Tibial artery (tissue), 4 donors: ENCODE results near the gene CDIPT.
"Not testable (repeated sequence)": the region's sequence is repeated elsewhere in the genome, so short reads cannot be mapped to it uniquely, and the experiment has no call there.

ENCODE experiments used
- DNase-seq, 2 donors: peaks; one replicate each; pipeline ENCODE4 v3.0.0-alpha.2; 2019
- H3K27ac ChIP-seq, 2 donors: fragments of 200-600 bp; sonication (generic) in 1 of 2; 1 replicate in 1 of 2; 2 replicates in 1 of 2; pipeline ENCODE4 v1.5.1; 2018 to 2019; ENCODE audit warnings: mild to moderate bottlenecking in 1 of 2
- H3K27me3 ChIP-seq, 2 donors: fragments of 200-600 bp; sonication (generic) in 1 of 2; one replicate each; pipeline versions ENCODE4 v1.5.1 to v1.6.0; 2016 to 2019
- H3K36me3 ChIP-seq, 3 donors: fragments of 200-600 bp; sonication (generic) in 2 of 3; one replicate each; pipeline ENCODE4 v1.5.1; 2016 to 2019; ENCODE audit warnings: mild to moderate bottlenecking in 2 of 3
- H3K4me1 ChIP-seq, 4 donors: fragments of 200-600 bp; sonication (generic) in 2 of 4; 1 replicate in 3 of 4; 2 replicates in 1 of 4; pipeline ENCODE4 v1.5.1; 2016 to 2019
- H3K4me3 ChIP-seq, 2 donors: fragments of 200-600 bp; sonication (generic) in 1 of 2; 1 replicate in 1 of 2; 2 replicates in 1 of 2; pipeline ENCODE4 v1.5.1; 2018 to 2019; ENCODE audit warnings: mild to moderate bottlenecking in 2 of 2
- H3K9me3 ChIP-seq, 3 donors: fragments of 200-600 bp; sonication (generic) in 1 of 3; one replicate each; pipeline ENCODE4 v1.5.1; 2016 to 2019
- intact Hi-C: fragments of 100-400 bp; cut with DNase I; formaldehyde crosslinking; loops from one replicate; pipeline ENCODE4 v1.15.0; 2023; ENCODE audit warnings: low total_unique reads
- TF ChIP-seq, protein P1 (sequence below), 2 experiments: fragments of 200-600 bp in 1 of 2; fragments of 450-650 bp in 1 of 2; IDR thresholded peaks; one replicate each; pipeline ENCODE4 v1.5.1; 2017 to 2019; ENCODE audit warnings: antibody characterized with exemption in 2 of 2, mild to moderate bottlenecking in 1 of 2, moderate library complexity in 1 of 2

CDIPT gene

DNA sequence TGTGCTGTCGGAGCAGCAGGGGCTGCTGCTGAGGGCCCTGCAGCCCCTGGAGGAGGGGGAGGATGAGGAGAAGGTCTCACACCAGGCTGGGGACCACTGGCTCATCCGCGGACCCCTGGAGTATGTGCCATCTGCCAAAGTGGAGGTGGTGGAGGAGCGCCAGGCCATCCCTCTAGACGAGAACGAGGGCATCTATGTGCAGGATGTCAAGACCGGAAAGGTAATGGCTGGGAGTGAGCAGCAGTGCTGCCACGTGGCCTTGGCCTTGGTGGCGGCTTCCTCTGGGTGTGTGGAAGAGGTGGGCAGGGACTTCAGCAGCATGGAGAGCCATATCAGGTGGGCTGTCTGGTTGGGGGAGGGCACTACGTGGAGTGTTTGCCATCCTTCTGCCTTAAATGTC lies 22.8 kb downstream of the CDIPT start:
- Histone ChIP-seq H3K27ac (no peak overlapping the region), H3K4me1 (no peaks in the 10 kb centered on the region), H3K9me3 (no peaks in the 10 kb centered on the region), H3K27me3 (no peaks in the 10 kb centered on the region), H3K4me3 (no peak overlapping the region), H3K36me3 (peaks cover 79 to 100% (median 87%) of the 10 kb centered on the region in 3 donors)
- intact Hi-C loops = no loop called here
- TF ChIP-seq, protein P1, sequence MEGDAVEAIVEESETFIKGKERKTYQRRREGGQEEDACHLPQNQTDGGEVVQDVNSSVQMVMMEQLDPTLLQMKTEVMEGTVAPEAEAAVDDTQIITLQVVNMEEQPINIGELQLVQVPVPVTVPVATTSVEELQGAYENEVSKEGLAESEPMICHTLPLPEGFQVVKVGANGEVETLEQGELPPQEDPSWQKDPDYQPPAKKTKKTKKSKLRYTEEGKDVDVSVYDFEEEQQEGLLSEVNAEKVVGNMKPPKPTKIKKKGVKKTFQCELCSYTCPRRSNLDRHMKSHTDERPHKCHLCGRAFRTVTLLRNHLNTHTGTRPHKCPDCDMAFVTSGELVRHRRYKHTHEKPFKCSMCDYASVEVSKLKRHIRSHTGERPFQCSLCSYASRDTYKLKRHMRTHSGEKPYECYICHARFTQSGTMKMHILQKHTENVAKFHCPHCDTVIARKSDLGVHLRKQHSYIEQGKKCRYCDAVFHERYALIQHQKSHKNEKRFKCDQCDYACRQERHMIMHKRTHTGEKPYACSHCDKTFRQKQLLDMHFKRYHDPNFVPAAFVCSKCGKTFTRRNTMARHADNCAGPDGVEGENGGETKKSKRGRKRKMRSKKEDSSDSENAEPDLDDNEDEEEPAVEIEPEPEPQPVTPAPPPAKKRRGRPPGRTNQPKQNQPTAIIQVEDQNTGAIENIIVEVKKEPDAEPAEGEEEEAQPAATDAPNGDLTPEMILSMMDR (IDR thresholded peaks at IDR 0.05) = no peak
- DNase-seq = no peak

DNA sequence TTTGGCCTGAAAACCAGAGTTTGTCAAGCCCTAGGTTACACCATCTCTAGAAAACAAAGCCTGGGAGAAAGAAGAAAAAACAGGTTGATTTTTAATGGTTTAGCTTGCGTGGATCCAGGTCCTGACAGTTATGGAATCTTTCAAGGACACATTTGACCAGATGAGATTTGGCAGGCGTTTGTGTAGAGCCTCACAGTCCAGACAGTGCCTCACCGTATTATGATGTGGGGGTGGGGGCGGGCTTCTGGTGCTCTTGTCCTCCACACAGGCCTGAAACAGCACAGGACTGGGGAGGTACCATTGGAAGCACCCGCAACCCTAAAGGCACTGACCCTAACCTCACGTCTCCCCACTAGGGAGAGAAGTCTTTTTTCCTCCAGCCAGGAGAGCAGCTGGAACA lies 23.2 kb downstream of the CDIPT start:
- intact Hi-C loops = no loop called here
- no peaks in the 10 kb centered on the region for H3K27me3 ChIP-seq
- H3K4me3 ChIP-seq = no peak overlapping the region
- no peak for DNase-seq
- no peaks in the 10 kb centered on the region for H3K4me1 ChIP-seq
- H3K9me3 ChIP-seq = no peaks in the 10 kb centered on the region
- H3K36me3 ChIP-seq = peaks cover 77 to 100% (median 86%) of the 10 kb centered on the region in 3 donors
- H3K27ac ChIP-seq = no peak overlapping the region
- TF ChIP-seq, protein P1 (IDR thresholded peaks at IDR 0.05) = no peak

DNA sequence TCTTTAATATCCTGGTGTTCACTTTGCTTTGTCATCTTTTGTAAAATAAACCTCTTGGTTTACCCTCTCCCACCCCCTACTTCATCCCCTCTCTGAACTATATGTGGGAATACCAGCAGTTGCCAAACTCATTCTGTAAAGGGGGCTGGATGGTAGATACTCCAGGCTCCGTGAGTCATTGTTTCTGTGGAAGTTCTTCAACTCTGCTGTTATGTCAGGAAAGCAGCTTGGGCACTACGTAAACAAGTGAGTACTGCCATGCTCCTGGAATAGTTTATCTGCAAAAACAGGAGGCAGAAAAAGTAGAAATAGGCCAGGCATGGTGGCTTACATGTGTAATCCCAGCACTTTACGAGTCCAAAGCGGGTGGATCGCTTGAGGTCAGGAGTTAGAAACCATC lies 25.2 kb downstream of the CDIPT start:
- no peaks in the 10 kb centered on the region for H3K9me3 ChIP-seq

DNA sequence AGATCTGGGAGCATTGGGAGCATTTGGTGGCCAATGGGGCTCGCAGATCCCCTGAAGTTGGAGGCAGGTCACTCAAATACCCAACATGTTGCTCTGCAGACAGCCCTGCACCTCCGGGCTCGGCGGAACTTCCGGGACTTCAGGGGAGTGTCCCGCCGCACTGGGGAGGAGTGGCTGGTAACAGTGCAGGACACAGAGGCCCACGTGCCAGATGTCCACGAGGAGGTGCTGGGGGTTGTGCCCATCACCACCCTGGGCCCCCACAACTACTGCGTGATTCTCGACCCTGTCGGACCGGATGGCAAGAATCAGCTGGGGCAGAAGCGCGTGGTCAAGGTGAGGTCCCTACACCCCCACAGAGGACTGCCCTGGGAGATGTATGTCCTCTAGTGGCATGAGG lies 26.4 kb downstream of the CDIPT start:
- intact Hi-C loops = no loop called here
- no peak overlapping the region for H3K27ac ChIP-seq
- no peaks in the 10 kb centered on the region for H3K27me3 ChIP-seq
- no peak overlapping the region for H3K4me3 ChIP-seq
- peaks cover 83 to 97% (median 83%) of the 10 kb centered on the region in 3 donors for H3K36me3 ChIP-seq
- DNase-seq = no peak
- no peaks in the 10 kb centered on the region for H3K4me1 ChIP-seq
- TF ChIP-seq, protein P1 (IDR thresholded peaks at IDR 0.05) = no peak
- H3K9me3 ChIP-seq = no peaks in the 10 kb centered on the region

More for the DNA sequence above, 25.2 kb downstream of the CDIPT start:
- Histone ChIP-seq H3K4me1 (no peaks in the 10 kb centered on the region), H3K4me3 (no peak overlapping the region), H3K27me3 (no peaks in the 10 kb centered on the region), H3K36me3 (peaks cover 85 to 98% (median 91%) of the 10 kb centered on the region in 3 donors), H3K27ac (no peak overlapping the region)
- TF ChIP-seq, protein P1 (IDR thresholded peaks at IDR 0.05) = no peak
- intact Hi-C loops = no loop called here
- DNase-seq = no peak

DNA sequence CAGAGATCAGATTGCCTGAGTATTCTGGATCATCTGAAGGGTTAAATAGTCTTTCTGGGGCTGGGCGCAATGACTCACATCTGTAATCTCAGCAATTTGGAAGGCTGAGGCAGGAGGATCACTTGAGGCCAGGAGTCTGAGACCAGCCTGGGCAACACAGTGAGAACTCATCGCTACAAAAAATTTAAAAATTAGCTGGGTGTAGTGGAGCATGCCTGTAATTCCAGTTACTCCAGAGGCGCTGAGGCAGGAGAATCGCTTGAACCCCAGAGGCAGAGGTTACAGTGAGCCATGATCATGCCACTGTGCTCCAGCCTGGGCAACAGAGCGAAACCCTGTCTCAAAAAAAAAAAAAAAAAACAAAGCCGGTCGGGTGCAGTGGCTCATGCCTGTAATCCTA lies 27.1 kb downstream of the CDIPT start:
- TF ChIP-seq, protein P1 (IDR thresholded peaks at IDR 0.05) = no peak
- peaks cover 83 to 97% (median 89%) of the 10 kb centered on the region in 3 donors for H3K36me3 ChIP-seq
- H3K4me1 ChIP-seq = peaks cover 0 to under 1% (median 0%) of the 10 kb centered on the region in 4 donors
- no peak for DNase-seq
- H3K4me3 ChIP-seq = no peak overlapping the region
- H3K27me3 ChIP-seq = no peaks in the 10 kb centered on the region
- no peak overlapping the region for H3K27ac ChIP-seq
- H3K9me3 ChIP-seq = no peaks in the 10 kb centered on the region
- intact Hi-C loops = no loop called here

DNA sequence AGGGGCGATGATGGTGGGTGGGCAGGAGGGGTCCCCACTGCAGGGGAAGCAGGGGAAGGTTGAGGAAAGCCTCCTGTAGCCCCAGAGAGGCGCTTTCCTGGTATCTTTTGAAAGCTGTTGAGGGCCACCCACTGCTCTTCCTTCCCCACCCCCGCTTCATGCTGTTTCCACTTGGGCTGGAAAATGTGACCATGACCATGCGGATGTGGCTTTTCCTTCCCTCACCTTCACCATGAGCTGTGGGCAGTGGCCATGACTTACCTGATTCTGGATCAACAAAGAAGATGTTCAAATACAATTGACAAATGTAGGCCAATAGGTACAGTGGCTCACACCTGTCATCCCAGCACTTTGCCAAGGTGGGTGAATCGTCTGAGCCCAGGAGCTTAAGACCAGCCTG lies 28.9 kb downstream of the CDIPT start:
- H3K4me1 ChIP-seq = peaks cover 0 to 11% (median 0%) of the 10 kb centered on the region in 4 donors
- intact Hi-C loops = no loop called here
- DNase-seq = no peak
- no peaks in the 10 kb centered on the region for H3K27me3 ChIP-seq
- H3K36me3 ChIP-seq = peaks cover 72 to 93% (median 74%) of the 10 kb centered on the region in 3 donors
- no peaks in the 10 kb centered on the region for H3K9me3 ChIP-seq
- TF ChIP-seq, protein P1 (IDR thresholded peaks at IDR 0.05) = no peak
- no peak overlapping the region for H3K4me3 ChIP-seq
- H3K27ac ChIP-seq = no peak overlapping the region

DNA sequence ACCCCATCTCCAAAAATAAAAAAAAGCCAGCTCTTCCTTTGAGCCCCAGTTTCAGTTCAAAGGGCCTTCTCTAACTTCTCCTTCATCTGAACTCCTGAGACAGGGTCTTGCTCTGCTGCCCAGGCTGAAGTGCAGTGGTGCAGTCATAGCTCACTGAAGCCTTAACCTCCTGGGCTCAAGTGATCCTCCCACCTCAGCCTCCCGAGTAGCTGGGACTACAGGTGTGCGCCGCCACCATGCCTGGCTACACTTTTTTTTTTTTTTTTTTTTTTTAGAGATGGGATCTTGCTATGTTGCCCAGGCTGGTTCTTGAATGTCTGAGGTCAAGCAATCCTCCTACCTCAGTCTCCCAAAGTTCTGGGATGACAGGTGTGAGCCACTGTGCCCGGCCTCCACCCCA lies 29.8 kb downstream of the CDIPT start:
- Histone ChIP-seq H3K4me1 (peaks cover 0 to 11% (median 0%) of the 10 kb centered on the region in 4 donors), H3K36me3 (peaks cover 64 to 85% (median 65%) of the 10 kb centered on the region in 3 donors)
- intact Hi-C loops, H3K9me3 ChIP-seq, DNase-seq, H3K27ac ChIP-seq, H3K27me3 ChIP-seq, H3K4me3 ChIP-seq: not testable (repeated sequence)
